HepG2 (cell line): ENCODE data around the gene RASGRP1. TPM values are rescaled to one million over a fixed set of nuclear protein-coding genes. Genes with fewer than 3 reads are reported as not detected.

Experiments used
- ARID2 ChIP-seq: sonication (generic); formaldehyde crosslinking; IDR thresholded peaks from 2 replicates; pipeline ENCODE4 v1.8.1; 2022; ENCODE audit warnings: mild to moderate bottlenecking, missing genetic modification reagents, borderline replicate concordance
- FOXA3 ChIP-seq: IDR thresholded peaks from 2 replicates; pipeline ENCODE4 v1.6.1; 2016; ENCODE audit warnings: missing genetic modification reagents, missing compliant biosample characterization
- GTF2F1 ChIP-seq: fragments of 150-350 bp; IDR thresholded peaks from 2 replicates; pipeline ENCODE4 v1.6.1; 2014; ENCODE audit warnings: low read length
- HMG20A ChIP-seq: IDR thresholded peaks from 2 replicates; pipeline ENCODE4 v1.6.1; 2016; ENCODE audit warnings: borderline replicate concordance
- KDM6A ChIP-seq: IDR thresholded peaks from 2 replicates; pipeline ENCODE4 v1.6.1; 2016; ENCODE audit warnings: low read depth
- KLF12 ChIP-seq: sonication (generic); formaldehyde crosslinking; IDR thresholded peaks from 2 replicates; pipeline ENCODE4 v1.4.0; 2020; ENCODE audit warnings: missing genetic modification reagents, borderline replicate concordance
- MIXL1 ChIP-seq: IDR thresholded peaks from 2 replicates; pipeline ENCODE4 v1.6.1; 2016
- MZF1 ChIP-seq: sonication (generic); formaldehyde crosslinking; IDR thresholded peaks from 2 replicates; pipeline ENCODE4 v1.8.1; 2023; ENCODE audit warnings: mild to moderate bottlenecking, missing genetic modification reagents, borderline replicate concordance
- NCOA2 ChIP-seq: sonication (generic); formaldehyde crosslinking; IDR thresholded peaks from 2 replicates; pipeline ENCODE4 v1.8.0; 2022; ENCODE audit warnings: inconsistent platforms
- NCOA5 ChIP-seq: sonication (generic); formaldehyde crosslinking; IDR thresholded peaks from 2 replicates; pipeline ENCODE4 v1.4.0; 2020; ENCODE audit warnings: missing genetic modification reagents
- POLR2A ChIP-seq, 2 experiments: IDR thresholded peaks; 2 replicates each; pipeline ENCODE4 v1.6.1; 2011; ENCODE audit warnings: low read depth in 2 of 2, low read length in 2 of 2, mild to moderate bottlenecking in 1 of 2, moderate library complexity in 1 of 2; ENCODE audit not compliant: insufficient read depth in 1 of 2
- POLR2G ChIP-seq: fragments of 200-400 bp; formaldehyde crosslinking; IDR thresholded peaks from 2 replicates; pipeline ENCODE4 v1.6.1; 2018; ENCODE audit warnings: mild to moderate bottlenecking, low read depth, low read length, moderate library complexity
- RARA ChIP-seq: IDR thresholded peaks from 2 replicates; pipeline ENCODE4 v1.6.1; 2016; ENCODE audit warnings: missing genetic modification reagents, missing compliant biosample characterization
- RXRA ChIP-seq: sonication (generic); formaldehyde crosslinking; IDR thresholded peaks from 2 replicates; pipeline ENCODE4 v1.5.1; 2020; ENCODE audit warnings: missing genetic modification reagents
- SIN3B ChIP-seq: fragments of 150-350 bp; IDR thresholded peaks from 2 replicates; pipeline ENCODE4 v1.6.1; 2014; ENCODE audit warnings: low read length
- SMARCE1 ChIP-seq: fragments of 450-650 bp; IDR thresholded peaks from 2 replicates; pipeline ENCODE4 v1.6.1; 2017; ENCODE audit warnings: borderline replicate concordance
- ZMAT3 ChIP-seq: sonication (generic); formaldehyde crosslinking; conservative IDR thresholded peaks from 2 replicates; pipeline ENCODE4 v1.7.0; 2021; ENCODE audit warnings: missing genetic modification reagents
- ZMYM2 ChIP-seq: sonication (generic); formaldehyde crosslinking; IDR thresholded peaks from 2 replicates; pipeline ENCODE4 v1.8.0; 2022; ENCODE audit warnings: mild to moderate bottlenecking, missing genetic modification reagents
- ZNF251 ChIP-seq: sonication (generic); formaldehyde crosslinking; IDR thresholded peaks from 2 replicates; pipeline ENCODE4 v1.9.0; 2021; ENCODE audit warnings: mild to moderate bottlenecking, missing genetic modification reagents
- ZNF556 ChIP-seq: sonication (generic); formaldehyde crosslinking; IDR thresholded peaks from 2 replicates; pipeline ENCODE4 v1.4.0; 2020; ENCODE audit warnings: mild to moderate bottlenecking, missing genetic modification reagents, borderline replicate concordance
- ZNF629 ChIP-seq: sonication (generic); formaldehyde crosslinking; conservative IDR thresholded peaks from 2 replicates; pipeline ENCODE4 v1.5.0; 2020; ENCODE audit warnings: missing genetic modification reagents
- ZNF775 ChIP-seq: sonication (generic); formaldehyde crosslinking; IDR thresholded peaks from 2 replicates; pipeline ENCODE4 v1.4.0; 2020; ENCODE audit warnings: missing genetic modification reagents, mild to moderate bottlenecking, moderate library complexity, borderline replicate concordance
- ZNF879 ChIP-seq: sonication (generic); formaldehyde crosslinking; IDR thresholded peaks from 2 replicates; pipeline ENCODE4 v1.8.1; 2023; ENCODE audit warnings: missing genetic modification reagents
- polyA plus RNA-seq, 8 experiments: library from polyadenylated mRNA; depleted of rRNA in 3 of 8; stranded (reverse) in 7 of 8; unstranded in 1 of 8; fragments of >200 nt; fragmentation: Illumina TruSeq in 4 of 8; extraction: Trizol in 4 of 8; gene quantifications; 2 replicates each; pipeline versions ENCODE4 v1.2.1 to v1.2.3, GENCODE V29; 2011 to 2016; ENCODE audit warnings: low read depth in 4 of 8, missing spikeins in 1 of 8, mixed read lengths in 1 of 8; ENCODE audit not compliant: insufficient read depth in 1 of 8
- total RNA-seq, 5 experiments: library from RNA; depleted of rRNA; stranded (reverse); fragments of >200 nt; fragmentation: Illumina TruSeq; extraction: Trizol; gene quantifications; 2 replicates each; pipeline ENCODE4 v1.2.3, GENCODE V29; 2016; ENCODE audit warnings: low read depth in 1 of 5
- TF ChIP-seq, protein P1 (sequence below): sonication (generic); formaldehyde crosslinking; conservative IDR thresholded peaks from 2 replicates; pipeline ENCODE4 v1.5.0; 2020; ENCODE audit warnings: missing genetic modification reagents
- TF ChIP-seq, protein P2 (sequence below): sonication (generic); formaldehyde crosslinking; IDR thresholded peaks from 2 replicates; pipeline ENCODE4 v1.4.0; 2020; ENCODE audit warnings: mild to moderate bottlenecking, low read depth, missing genetic modification reagents
- TF ChIP-seq, protein P3 (sequence below): sonication (generic); formaldehyde crosslinking; IDR thresholded peaks from 2 replicates; pipeline ENCODE4 v1.4.0; 2020; ENCODE audit warnings: missing genetic modification reagents, borderline replicate concordance
- TF ChIP-seq, protein P4 (sequence below): IDR thresholded peaks from 2 replicates; pipeline ENCODE4 v1.6.1; 2016

The RASGRP1 gene
- total and polyA plus RNA-seq, 2 of the 13 experiments (the other 11 are each of a cell fraction or from before 2014, with no cell fraction given): 0.07 TPM; not detected in 1

DNA sequence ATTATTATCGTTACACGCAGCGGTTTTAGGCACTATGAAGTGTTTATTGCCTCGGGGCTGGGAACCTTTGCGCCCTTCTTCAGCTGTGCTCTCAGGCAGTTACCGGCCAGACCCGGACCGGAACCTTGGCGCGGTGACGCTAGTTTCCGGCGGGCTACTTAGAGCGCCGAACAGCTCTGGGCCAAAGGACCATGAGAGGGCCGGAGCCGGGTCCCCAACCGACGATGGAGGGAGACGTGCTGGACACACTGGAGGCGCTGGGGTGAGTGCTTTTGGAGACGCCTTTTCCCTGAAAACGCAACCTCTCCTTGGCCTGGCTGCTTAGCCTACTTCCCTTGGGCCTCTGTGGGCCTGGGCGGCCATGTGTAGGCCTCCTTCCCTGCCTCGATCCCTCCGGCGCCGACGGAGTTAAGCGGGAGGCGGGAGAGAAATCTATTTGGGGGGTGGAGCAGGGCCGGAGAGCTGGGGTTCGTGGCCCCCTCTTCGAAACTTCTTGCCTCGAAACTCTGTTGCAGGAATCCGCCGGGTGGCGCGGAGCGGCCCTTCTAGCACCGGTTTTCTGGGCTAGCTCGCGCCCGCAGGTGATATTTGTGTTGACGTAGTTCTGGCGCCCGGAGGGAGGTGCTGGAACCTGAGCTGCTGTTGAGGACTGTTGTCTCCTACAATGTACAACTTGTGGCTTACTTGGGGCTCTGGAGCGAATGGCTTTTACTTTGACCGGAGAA, 110.5 kb downstream of the RASGRP1 start, which contains the start of gene FAM98B (continued):
- TF ChIP-seq ZNF775 (no peak), KDM6A (CRISPR knock-in tag) (no peak), SIN3B (peak; percentile 90), RXRA (CRISPR knock-in tag) (peak; percentile 82), GTF2F1 (no peak), NCOA5 (CRISPR knock-in tag) (no peak), RARA (CRISPR knock-in tag) (peak; percentile 54), NCOA2 (CRISPR knock-in tag) (peak; percentile 40; the same call in 1 of the 2 replicates), POLR2A (IDR thresholded peaks at IDR 0.05; ENCODE audit: insufficient read depth in 1 of 2, low read depth in 2 of 2, low read length in 2 of 2) (peak; percentile 89 to 91), ARID2 (peak; percentile 88), MIXL1 (CRISPR knock-in tag) (peak; percentile 76), MZF1 (CRISPR knock-in tag) (no peak), ZNF556 (CRISPR knock-in tag) (0 out of 2 replicates have a peak, but pooled peaks have one; percentile 79), ZNF879 (CRISPR knock-in tag) (no peak), HMG20A (CRISPR knock-in tag) (0 out of 2 replicates have a peak, but pooled peaks have one; percentile 35), SMARCE1 (no peak), KLF12 (CRISPR knock-in tag) (no peak; the same call in 1 of the 2 replicates), ZNF629 (CRISPR knock-in tag) (0 out of 2 replicates have a peak, but pooled peaks have one; percentile 27), FOXA3 (CRISPR knock-in tag) (peak; percentile 67; the same call in 1 of the 2 replicates), ZNF251 (CRISPR knock-in tag) (peak; percentile 47; the same call in 1 of the 2 replicates), ZMAT3 (CRISPR knock-in tag) (peak; percentile 78; the same call in 1 of the 2 replicates), ZMYM2 (CRISPR knock-in tag) (no peak), POLR2G (peak; percentile 85)
- TF ChIP-seq, protein P1, sequence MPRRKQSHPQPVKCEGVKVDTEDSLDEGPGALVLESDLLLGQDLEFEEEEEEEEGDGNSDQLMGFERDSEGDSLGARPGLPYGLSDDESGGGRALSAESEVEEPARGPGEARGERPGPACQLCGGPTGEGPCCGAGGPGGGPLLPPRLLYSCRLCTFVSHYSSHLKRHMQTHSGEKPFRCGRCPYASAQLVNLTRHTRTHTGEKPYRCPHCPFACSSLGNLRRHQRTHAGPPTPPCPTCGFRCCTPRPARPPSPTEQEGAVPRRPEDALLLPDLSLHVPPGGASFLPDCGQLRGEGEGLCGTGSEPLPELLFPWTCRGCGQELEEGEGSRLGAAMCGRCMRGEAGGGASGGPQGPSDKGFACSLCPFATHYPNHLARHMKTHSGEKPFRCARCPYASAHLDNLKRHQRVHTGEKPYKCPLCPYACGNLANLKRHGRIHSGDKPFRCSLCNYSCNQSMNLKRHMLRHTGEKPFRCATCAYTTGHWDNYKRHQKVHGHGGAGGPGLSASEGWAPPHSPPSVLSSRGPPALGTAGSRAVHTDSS (CRISPR knock-in tag): no peak
- TF ChIP-seq, protein P2, sequence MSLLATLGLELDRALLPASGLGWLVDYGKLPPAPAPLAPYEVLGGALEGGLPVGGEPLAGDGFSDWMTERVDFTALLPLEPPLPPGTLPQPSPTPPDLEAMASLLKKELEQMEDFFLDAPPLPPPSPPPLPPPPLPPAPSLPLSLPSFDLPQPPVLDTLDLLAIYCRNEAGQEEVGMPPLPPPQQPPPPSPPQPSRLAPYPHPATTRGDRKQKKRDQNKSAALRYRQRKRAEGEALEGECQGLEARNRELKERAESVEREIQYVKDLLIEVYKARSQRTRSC: peak; percentile 56; the same call in 1 of the 2 replicates
- TF ChIP-seq, protein P3, sequence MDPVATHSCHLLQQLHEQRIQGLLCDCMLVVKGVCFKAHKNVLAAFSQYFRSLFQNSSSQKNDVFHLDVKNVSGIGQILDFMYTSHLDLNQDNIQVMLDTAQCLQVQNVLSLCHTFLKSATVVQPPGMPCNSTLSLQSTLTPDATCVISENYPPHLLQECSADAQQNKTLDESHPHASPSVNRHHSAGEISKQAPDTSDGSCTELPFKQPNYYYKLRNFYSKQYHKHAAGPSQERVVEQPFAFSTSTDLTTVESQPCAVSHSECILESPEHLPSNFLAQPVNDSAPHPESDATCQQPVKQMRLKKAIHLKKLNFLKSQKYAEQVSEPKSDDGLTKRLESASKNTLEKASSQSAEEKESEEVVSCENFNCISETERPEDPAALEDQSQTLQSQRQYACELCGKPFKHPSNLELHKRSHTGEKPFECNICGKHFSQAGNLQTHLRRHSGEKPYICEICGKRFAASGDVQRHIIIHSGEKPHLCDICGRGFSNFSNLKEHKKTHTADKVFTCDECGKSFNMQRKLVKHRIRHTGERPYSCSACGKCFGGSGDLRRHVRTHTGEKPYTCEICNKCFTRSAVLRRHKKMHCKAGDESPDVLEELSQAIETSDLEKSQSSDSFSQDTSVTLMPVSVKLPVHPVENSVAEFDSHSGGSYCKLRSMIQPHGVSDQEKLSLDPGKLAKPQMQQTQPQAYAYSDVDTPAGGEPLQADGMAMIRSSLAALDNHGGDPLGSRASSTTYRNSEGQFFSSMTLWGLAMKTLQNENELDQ (CRISPR knock-in tag): peak; percentile 50; the same call in 1 of the 2 replicates
- TF ChIP-seq, protein P4, sequence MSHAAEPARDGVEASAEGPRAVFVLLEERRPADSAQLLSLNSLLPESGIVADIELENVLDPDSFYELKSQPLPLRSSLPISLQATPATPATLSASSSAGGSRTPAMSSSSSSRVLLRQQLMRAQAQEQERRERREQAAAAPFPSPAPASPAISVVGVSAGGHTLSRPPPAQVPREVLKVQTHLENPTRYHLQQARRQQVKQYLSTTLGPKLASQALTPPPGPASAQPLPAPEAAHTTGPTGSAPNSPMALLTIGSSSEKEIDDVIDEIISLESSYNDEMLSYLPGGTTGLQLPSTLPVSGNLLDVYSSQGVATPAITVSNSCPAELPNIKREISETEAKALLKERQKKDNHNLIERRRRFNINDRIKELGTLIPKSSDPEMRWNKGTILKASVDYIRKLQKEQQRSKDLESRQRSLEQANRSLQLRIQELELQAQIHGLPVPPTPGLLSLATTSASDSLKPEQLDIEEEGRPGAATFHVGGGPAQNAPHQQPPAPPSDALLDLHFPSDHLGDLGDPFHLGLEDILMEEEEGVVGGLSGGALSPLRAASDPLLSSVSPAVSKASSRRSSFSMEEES: peak; percentile 45; the same call in 1 of the 2 replicates
